Motor neuron (in vitro differentiated cells): Measurements from ENCODE around the gene MEX3A. TPM values are rescaled to one million over a fixed set of nuclear protein-coding genes. Genes with fewer than 3 reads are reported as not detected.

ENCODE experiments used
- ATAC-seq, 8 experiments: fragments of 200-7000 bp; cut with Tn5 transposase; replicated peaks in 6 of 8; 2 replicates each; pipeline ENCODE4 v1.8.0; 2021; ENCODE audit warnings: mild to moderate bottlenecking in 8 of 8, moderate library complexity in 8 of 8
- H3K27ac ChIP-seq, 2 donors: fragments of 250-450 bp; sonication (Bioruptor Pico); 2 replicates each; pipeline ENCODE4 v1.9.0; 2021; ENCODE audit warnings: antibody characterized with exemption in 2 of 2, mild to moderate bottlenecking in 2 of 2, moderate library complexity in 1 of 2
- H3K4me1 ChIP-seq, 2 donors: fragments of 250-450 bp; sonication (Bioruptor Pico); replicated peaks in 1 of 2; 2 replicates each; pipeline ENCODE4 v1.6.1; 2021; ENCODE audit warnings: antibody characterized with exemption in 2 of 2, mild to moderate bottlenecking in 2 of 2, moderate library complexity in 1 of 2
- H3K4me3 ChIP-seq, 5 donors: fragments of 250-450 bp; sonication (Bioruptor Pico); 2 replicates each; pipeline ENCODE4 v1.9.0; 2021; ENCODE audit warnings: antibody characterized with exemption in 5 of 5, mild to moderate bottlenecking in 5 of 5, moderate library complexity in 4 of 5
- WGBS, 10 experiments: fragments of 450-650 bp; shearing (Covaris generic); methylation state at CpG; one replicate each; pipeline ENCODE4 v1.0.0; 2022; 5-methylcytosine and 5-hydroxymethylcytosine counted together
- in situ Hi-C, 9 experiments: fragments of 400-800 bp; cut with MboI; loops; one replicate each; pipeline ENCODE4 v1.15.0; 2021; ENCODE audit warnings: low sequenced_read_pairs in 9 of 9, low pct_unique_long_range_greater_than_20kb in 2 of 9; ENCODE audit not compliant: unreplicated experiment in 9 of 9
- total RNA-seq, 8 experiments: library from RNA; unstranded; fragments of 300-600 nt; gene quantifications; 2 replicates each; pipeline versions ENCODE4 v1.2.3 to v1.2.4, GENCODE V29; 2022

MEX3A gene
- total RNA-seq, 8 experiments from 2014 or later = 1.2 to 92.3 (median 33.9) TPM

DNA sequence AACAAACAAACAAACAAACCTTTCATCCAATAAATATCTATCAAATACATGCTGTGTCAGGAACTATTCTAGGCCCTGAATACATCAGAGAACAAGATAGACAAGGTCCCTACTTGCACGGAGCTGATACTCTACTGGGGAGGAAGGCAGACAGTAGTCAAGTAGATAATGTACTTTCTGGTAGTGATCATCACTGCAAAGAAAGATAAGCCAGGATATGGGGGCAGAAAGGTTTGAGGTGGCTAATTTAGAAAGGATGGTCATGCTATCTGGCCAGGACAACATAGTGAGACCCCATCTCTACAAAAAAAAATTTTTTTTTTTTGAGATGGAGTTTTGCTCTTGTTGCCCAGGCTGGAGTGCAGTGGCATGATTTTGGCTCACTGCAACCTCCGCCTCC is 9.3 kb upstream of the MEX3A start:
- ATAC-seq = no peak
- no peak overlapping the region for H3K4me3 ChIP-seq
- in situ Hi-C loops = loop anchor here in 7 of 9 experiments (5.0 to 25.0 kb wide), 5 partner anchors 41 to 146 kb away; partner anchors contain the start of genes BGLAP (in 2 of the 7), PAQR6 (in 2 of the 7) and PMF1 (in 2 of the 7)
- 40 to 100% (median 83%) methylated on average over 1 to 2 of the region's 2 CpGs; no CpG with 5 or more reads in 1 of the 10 experiments for WGBS, 10 experiments
- no peak overlapping the region for H3K27ac ChIP-seq
- peaks cover 5 to 14% of the 10 kb centered on the region in 2 donors for H3K4me1 ChIP-seq

GRCh38 chr1:156090840-156091188 is 8.5 kb upstream of the MEX3A start:
- peak; percentile 84 to 100 (median 90) for ATAC-seq
- Histone ChIP-seq H3K27ac (no peak overlapping the region), H3K4me3 (no peak overlapping the region), H3K4me1 (peaks cover 11 to 22% of the 10 kb centered on the region in 2 donors)
- 0 to 60% (median 36%) methylated on average over 1 to 11 of the region's 14 CpGs; no CpG with 5 or more reads in 5 of the 10 experiments for WGBS, 10 experiments
- in situ Hi-C loops = loop anchor here in 7 of 9 experiments (5.0 to 25.0 kb wide), 5 partner anchors 41 to 146 kb away; partner anchors contain the start of genes BGLAP (in 2 of the 7), PAQR6 (in 2 of the 7) and PMF1 (in 2 of the 7)

DNA sequence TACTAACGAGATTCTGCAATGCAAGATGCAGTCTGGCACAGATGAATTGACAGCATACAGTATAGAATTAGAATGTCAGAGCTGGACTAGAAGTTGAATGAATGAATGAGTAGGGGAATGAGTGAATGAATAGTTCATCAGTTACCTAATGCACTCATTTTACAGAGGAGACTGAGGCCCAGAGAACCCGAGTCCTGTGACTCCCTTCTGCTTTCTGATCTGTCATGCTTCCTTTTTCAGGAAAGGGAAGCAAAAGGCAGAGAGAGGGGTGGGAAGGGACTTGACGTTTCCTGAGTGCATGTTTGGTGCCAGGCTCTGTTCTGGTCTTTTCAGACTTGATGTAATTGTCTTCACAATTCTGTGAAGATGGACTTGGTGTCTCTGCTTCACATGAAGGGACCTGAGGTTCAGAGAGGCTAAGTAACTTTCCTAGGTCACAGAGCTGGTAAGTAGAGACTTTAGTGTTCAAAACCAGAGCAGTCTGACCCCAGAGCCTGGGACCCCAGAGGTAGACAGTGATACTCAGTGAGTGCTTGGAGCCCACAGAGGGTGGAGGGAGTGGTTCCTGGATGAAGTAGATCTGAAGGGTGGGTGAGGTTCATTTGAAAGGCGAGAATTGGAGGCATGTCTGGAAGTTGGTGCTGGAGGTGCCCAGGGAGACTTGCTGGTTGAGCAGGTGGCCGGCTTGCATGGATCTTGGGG is 8.0 kb upstream of the MEX3A start:
- H3K4me1 ChIP-seq = peaks cover 11 to 22% of the 10 kb centered on the region in 2 donors
- peak in 5 of 8 experiments; percentile 43 to 53 (median 48) for ATAC-seq
- 0 to 78% (median 55%) methylated on average over 2 to 5 of the region's 5 CpGs; no CpG with 5 or more reads in 2 of the 10 experiments for WGBS, 10 experiments
- in situ Hi-C loops = loop anchor here in 7 of 9 experiments (5.0 to 25.0 kb wide), 5 partner anchors 42 to 147 kb away; partner anchors contain the start of genes BGLAP (in 2 of the 7), PAQR6 (in 2 of the 7) and PMF1 (in 2 of the 7)
- no peak overlapping the region for H3K27ac ChIP-seq
- H3K4me3 ChIP-seq = no peak overlapping the region

DNA sequence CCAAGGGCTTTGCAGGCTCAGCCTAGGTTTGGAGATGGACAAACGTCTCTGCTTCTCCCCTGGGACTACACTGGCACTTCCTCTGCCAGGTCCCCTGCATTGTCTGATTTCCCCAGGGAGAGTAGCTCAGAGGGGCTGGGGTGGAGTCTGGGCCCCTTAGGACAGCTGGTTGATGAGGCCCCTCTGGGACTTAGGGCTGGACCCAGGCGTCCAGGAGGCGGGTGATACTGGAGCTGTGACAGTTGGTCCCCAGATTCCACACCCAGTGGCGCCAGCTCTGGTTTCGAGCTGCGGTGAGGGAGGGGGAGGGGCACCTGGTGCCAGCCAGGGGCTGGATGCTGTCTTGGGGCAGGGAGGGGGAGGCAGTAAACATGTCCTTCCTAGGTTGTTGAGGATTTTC is 7.4 kb upstream of the MEX3A start:
- H3K4me1 ChIP-seq = peaks cover 15 to 26% of the 10 kb centered on the region in 2 donors
- ATAC-seq = peak in 4 of 8 experiments; percentile 9 to 14 (median 12)
- H3K27ac ChIP-seq = peak overlapping the region in 1 of 2 donors; percentile 6
- H3K4me3 ChIP-seq = no peak overlapping the region
- 43 to 80% methylated on average over 1 of the region's 6 CpGs; no CpG with 5 or more reads in 8 of the 10 experiments for WGBS, 10 experiments
- in situ Hi-C loops = loop anchor here in 8 of 9 experiments (5.0 to 25.0 kb wide), 5 partner anchors 43 to 148 kb away; partner anchors contain the start of genes BGLAP (in 2 of the 8), PAQR6 (in 2 of the 8) and PMF1 (in 2 of the 8)

- peak overlapping the region in 1 of 2 donors; percentile 9 for H3K27ac ChIP-seq
- no peak for ATAC-seq
- H3K4me3 ChIP-seq = no peak overlapping the region
- peaks cover 25 to 37% of the 10 kb centered on the region in 2 donors for H3K4me1 ChIP-seq
- 14 to 44% (median 20%) methylated on average over 1 of the region's 1 CpG; no CpG with 5 or more reads in 3 of the 10 experiments for WGBS, 10 experiments
- in situ Hi-C loops = loop anchor here in 5 of 9 experiments (10.0 to 25.0 kb wide), 3 partner anchors 126 to 151 kb away; partner anchors contain the start of genes BGLAP (in 2 of the 5), PAQR6 (in 2 of the 5) and PMF1 (in 2 of the 5)
Observed at GRCh38 chr1:156086256-156086662, 4.0 kb upstream of the MEX3A start.

- WGBS, 10 experiments = 0 to 100% (median 14%) methylated on average over 1 to 6 of the region's 7 CpGs
- ATAC-seq = no peak
- Histone ChIP-seq H3K27ac (peak overlapping the region in 1 of 2 donors; percentile 90), H3K4me1 (peaks cover 28 to 39% of the 10 kb centered on the region in 2 donors), H3K4me3 (peak overlapping the region; percentile 57 to 97 (median 79))
- in situ Hi-C loops = loop anchor here in 5 of 9 experiments (10.0 to 25.0 kb wide), 3 partner anchors 128 to 153 kb away; partner anchors contain the start of genes BGLAP (in 2 of the 5), PAQR6 (in 2 of the 5) and PMF1 (in 2 of the 5)
Observed at GRCh38 chr1:156083800-156084790, 1.8 kb upstream of the MEX3A start.

DNA sequence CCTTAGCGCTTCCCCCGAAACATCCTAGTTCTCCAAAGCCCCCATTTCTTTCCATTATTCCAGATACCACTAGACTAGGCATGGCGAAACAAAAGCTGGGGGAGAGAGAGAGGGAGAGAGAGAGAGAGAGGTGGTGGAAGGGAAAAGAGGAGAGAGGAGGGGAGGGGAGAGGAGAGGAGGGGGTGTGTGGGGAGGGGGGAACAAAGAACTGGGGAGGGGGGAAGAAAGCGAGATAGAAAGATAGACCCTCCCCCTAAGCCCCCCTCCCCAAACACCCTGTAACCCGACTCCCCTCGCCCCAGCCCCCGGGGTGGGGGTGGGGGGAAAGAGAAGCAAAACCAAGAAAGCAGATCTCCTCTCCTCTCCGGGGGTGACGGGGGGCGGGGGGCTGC is 352 bp downstream of the MEX3A start:
- no CpG with 5 or more reads among the region's 10 CpGs for WGBS, 10 experiments
- Histone ChIP-seq H3K4me3 (peak overlapping the region; percentile 57 to 97 (median 79)), H3K27ac (peak overlapping the region; percentile 90), H3K4me1 (peaks cover 46 to 49% of the 10 kb centered on the region in 2 donors)
- ATAC-seq = peak in 7 of 8 experiments; percentile 0 to 4 (median 2)
- in situ Hi-C loops = loop anchor here in 5 of 9 experiments (10.0 to 25.0 kb wide), 3 partner anchors 130 to 155 kb away; partner anchors contain the start of genes BGLAP (in 2 of the 5), PAQR6 (in 2 of the 5) and PMF1 (in 2 of the 5)

GRCh38 chr1:156081180-156081916 is 917 bp downstream of the MEX3A start:
- peak overlapping the region; percentile 57 to 97 (median 79) for H3K4me3 ChIP-seq
- peaks cover 43 to 46% of the 10 kb centered on the region in 2 donors for H3K4me1 ChIP-seq
- peak in 7 of 8 experiments; percentile 2 to 8 (median 4) for ATAC-seq
- peak overlapping the region; percentile 90 for H3K27ac ChIP-seq
- in situ Hi-C loops = loop anchor here in 5 of 9 experiments (10.0 to 25.0 kb wide), 3 partner anchors 131 to 156 kb away; partner anchors contain the start of genes BGLAP (in 2 of the 5), PAQR6 (in 2 of the 5) and PMF1 (in 2 of the 5)
- WGBS, 10 experiments = 0 to 11% (median 0%) methylated on average over 1 to 12 of the region's 61 CpGs; no CpG with 5 or more reads in 5 of the 10 experiments

DNA sequence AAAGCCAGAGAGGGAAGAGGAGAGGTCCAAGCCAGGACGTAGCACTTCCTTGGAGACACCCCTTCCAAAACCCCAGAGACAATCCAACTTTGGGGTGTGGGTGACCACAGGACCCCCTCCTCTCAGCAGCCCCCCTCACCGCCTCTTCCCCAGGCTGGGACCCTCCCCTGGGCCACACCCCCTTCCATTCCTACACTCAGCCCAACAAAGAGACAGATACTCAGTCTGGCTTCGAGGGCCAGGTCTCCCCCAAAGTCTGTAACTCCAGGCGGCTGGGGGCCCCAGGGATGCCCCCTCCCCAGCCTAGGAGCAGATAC is 1.4 kb downstream of the MEX3A start:
- in situ Hi-C loops = loop anchor here in 5 of 9 experiments (10.0 to 25.0 kb wide), 3 partner anchors 131 to 156 kb away; partner anchors contain the start of genes BGLAP (in 2 of the 5), PAQR6 (in 2 of the 5) and PMF1 (in 2 of the 5)
- peak in 1 of 8 experiments; percentile 2 for ATAC-seq

GRCh38 chr1:156080241-156080862 is 1.9 kb downstream of the MEX3A start:
- in situ Hi-C loops = loop anchor here in 5 of 9 experiments (10.0 to 25.0 kb wide), 3 partner anchors 132 to 157 kb away; partner anchors contain the start of genes BGLAP (in 2 of the 5), PAQR6 (in 2 of the 5) and PMF1 (in 2 of the 5)
- Histone ChIP-seq H3K4me3 (peak overlapping the region; percentile 57 to 97 (median 79)), H3K4me1 (peaks cover 47 to 52% of the 10 kb centered on the region in 2 donors), H3K27ac (peak overlapping the region; percentile 90)
- 90% methylated on average over 2 of the region's 8 CpGs; no CpG with 5 or more reads in 9 of the 10 experiments for WGBS, 10 experiments
- no peak for ATAC-seq

More for the DNA sequence above, 1.4 kb downstream of the MEX3A start:
- Histone ChIP-seq H3K4me1 (peaks cover 43 to 47% of the 10 kb centered on the region in 2 donors), H3K27ac (peak overlapping the region; percentile 90), H3K4me3 (peak overlapping the region; percentile 57 to 97 (median 79))
- 0% methylated on average over 1 to 2 of the region's 4 CpGs; no CpG with 5 or more reads in 8 of the 10 experiments for WGBS, 10 experiments
